HG03457 (cell line): Measurements from ENCODE around the gene SYPL1.

Experiments used
- ATAC-seq: cut with Tn5 transposase; IDR thresholded peaks from one replicate; pipeline ENCODE4 v1.9.1; 2021; ENCODE audit warnings: moderate number of reproducible peaks; ENCODE audit not compliant: unreplicated experiment

The SYPL1 gene

DNA sequence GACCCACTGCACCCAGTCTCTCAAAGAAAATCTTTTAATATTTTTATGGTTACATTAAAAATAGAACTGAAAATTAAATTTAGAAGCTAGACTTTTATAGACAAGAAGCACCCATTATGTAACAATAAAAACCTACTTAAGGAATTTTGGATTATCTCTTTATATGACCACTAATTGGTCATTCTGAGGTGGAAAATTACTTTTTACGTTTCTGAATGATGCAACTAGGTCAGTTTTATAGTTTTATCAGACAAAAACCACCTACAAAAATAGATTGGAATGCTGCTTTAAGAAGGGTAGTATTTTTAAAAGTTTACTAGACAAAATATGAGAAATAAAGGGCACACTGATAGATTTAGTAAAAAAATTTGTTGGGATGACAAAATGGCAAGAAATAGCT lies 16.5 kb downstream of the SYPL1 start:
- no peak for ATAC-seq

DNA sequence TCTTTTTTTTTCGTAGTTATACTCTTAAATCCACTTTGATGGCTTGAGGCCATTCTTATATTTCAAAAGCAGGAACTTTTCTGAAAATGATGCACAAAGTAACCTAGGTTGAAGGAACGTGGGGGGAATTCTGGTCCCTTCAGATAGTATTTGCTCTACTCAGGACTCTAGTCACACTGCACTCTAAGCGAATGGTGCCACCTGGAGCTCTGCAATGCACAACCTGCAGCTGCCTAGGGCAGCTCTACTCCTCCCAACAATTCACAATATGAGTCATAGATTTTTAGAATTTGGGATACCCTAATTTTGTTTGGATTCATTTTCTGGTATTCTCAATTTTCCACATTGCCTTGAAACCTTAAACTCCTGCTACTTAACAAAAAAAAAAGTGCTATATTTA lies 17.3 kb downstream of the SYPL1 start:
- no peak for ATAC-seq

GRCh38 chr7:106092204-106092603 lies 19.9 kb downstream of the SYPL1 start:
- no peak for ATAC-seq

- peak; percentile 90 for ATAC-seq
These were observed 22.5 kb downstream of the SYPL1 start for GRCh38 chr7:106089647-106090046.

- ATAC-seq = no peak
These were observed 24.1 kb downstream of the SYPL1 start for GRCh38 chr7:106088014-106088413.

- no peak for ATAC-seq
These were observed 26.1 kb downstream of the SYPL1 start for GRCh38 chr7:106086062-106086461.

DNA sequence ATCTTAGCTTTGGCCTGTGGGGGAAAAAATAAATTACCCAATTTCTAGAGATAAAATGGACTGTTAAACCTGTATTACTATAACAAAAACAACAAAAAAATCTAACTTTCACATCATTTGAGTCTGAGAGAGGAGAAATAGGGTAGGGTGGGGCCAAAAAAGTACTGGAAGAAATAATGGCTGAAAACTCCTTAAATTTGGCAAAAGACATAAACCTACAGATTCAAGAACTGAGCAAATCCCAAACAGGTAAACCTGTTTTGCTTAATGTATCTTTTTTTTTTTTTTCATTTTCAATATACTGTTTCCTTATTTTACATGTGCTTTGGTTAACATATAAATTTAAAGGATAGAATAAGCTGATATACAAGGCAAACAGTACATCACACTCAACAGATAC lies 27.1 kb downstream of the SYPL1 start:
- ATAC-seq = no peak

DNA sequence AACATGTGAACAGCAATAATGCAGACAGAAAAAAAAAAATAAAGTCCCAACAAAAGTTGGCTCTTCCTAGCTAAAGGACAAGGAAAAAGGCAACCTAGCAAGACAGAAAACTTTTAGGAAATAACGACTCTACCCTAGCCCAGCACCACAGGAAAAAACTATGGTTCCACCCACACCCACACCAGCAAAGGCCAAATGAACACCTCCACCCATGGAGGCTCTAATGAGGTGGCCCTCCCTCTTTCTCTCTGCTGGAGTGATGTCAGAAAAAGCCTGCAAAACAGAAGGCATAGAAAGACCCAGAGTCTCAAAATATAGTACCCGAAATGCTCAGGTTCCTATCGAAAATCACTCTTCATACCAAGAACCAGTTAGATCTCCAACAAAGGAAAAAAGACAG lies 28.4 kb downstream of the SYPL1 start:
- no peak for ATAC-seq

GRCh38 chr7:106082087-106082854 lies 29.8 kb downstream of the SYPL1 start:
- no peak for ATAC-seq

GRCh38 chr7:106080300-106080987 lies 31.7 kb downstream of the SYPL1 start:
- ATAC-seq = no peak

GRCh38 chr7:106076537-106076936 lies 35.6 kb downstream of the SYPL1 start:
- no peak for ATAC-seq

DNA sequence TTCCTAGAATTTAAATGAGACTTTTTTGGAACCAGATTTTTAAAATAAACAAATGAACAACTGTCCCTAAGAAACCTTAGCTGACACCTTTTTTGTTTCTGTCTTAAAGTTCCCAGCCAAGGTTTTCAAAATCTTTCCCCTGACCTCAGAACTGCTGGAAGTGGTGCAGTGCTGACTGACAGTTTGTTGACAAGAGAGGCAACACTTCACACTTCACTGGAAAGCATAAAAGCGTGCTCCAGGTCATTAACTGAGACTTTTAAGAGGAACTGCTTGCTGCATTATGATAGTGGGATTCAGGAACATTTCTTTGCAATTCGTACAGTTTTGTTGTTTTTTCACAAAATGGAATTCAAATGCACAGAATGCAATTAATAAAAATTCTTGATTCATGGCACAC lies 36.2 kb downstream of the SYPL1 start:
- ATAC-seq = no peak

- no peak for ATAC-seq
These were observed 37.9 kb downstream of the SYPL1 start for GRCh38 chr7:106074257-106074656.

GRCh38 chr7:106073701-106074100 lies 38.4 kb downstream of the SYPL1 start:
- no peak for ATAC-seq

- ATAC-seq = no peak
These were observed 39.4 kb downstream of the SYPL1 start for GRCh38 chr7:106072715-106073091.

DNA sequence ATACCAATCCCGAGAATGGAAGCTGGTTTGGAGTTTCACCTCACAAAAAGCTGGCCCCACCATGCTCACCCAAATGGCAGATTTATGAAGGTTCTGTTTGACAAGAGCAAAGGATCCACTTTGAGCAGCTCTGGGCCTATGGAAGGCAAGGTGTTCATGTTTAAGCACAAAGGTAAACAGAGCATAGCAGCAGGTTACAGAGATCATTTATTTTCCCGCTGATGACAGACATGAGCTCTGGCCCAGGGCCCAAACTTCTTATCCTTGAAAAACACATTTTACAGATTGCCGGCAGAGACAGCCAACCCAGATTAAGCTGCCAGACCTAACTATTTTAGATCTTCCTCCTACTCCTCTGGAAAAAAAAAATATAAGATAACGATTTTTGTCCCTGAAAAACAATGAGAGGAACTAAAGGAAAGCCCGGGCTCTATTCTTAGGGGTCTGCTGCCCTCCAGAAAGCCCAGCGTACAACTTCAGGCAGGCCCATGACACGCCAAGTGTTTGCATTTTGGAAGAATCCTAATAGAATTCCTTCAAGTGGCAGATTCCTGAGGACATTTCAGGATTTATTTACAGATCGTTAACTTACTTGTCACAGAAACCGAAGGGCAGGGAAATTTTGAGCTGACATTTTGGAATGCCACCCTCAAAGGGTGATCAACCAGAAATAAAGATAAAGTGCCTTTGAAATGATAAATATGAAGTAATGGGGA lies 40.0 kb downstream of the SYPL1 start:
- no peak for ATAC-seq

DNA sequence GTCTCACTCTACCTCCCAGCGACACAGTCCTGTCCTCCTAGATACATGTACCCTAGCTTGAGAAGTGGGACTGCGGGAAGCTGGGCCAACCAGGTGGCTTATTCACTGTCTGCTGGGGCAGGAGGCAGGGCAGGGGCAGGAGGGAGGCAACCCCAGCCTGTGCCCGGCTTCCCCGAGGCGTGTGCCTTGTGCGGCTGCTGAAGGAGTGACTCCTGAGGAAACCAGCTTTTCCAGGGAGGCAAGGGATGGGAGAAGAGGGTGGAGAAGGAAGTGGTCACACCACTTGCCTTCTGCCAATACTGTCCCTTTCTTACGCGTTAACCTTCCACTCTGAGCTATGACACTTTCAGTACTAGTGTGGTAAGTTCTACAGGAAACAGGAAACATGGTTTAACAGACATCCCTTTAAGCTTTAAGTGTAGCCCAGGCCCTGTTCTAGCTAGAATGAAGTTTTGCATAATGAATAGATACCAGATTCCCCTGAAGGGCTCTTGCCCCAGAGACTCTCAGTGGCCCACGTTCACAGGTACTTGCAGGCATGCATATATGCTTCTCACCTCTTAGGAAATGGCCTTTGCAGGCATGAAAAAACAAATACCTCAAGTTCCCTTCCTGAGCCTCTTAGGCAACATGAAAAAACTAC lies 40.6 kb downstream of the SYPL1 start:
- peak; percentile 96 for ATAC-seq

DNA sequence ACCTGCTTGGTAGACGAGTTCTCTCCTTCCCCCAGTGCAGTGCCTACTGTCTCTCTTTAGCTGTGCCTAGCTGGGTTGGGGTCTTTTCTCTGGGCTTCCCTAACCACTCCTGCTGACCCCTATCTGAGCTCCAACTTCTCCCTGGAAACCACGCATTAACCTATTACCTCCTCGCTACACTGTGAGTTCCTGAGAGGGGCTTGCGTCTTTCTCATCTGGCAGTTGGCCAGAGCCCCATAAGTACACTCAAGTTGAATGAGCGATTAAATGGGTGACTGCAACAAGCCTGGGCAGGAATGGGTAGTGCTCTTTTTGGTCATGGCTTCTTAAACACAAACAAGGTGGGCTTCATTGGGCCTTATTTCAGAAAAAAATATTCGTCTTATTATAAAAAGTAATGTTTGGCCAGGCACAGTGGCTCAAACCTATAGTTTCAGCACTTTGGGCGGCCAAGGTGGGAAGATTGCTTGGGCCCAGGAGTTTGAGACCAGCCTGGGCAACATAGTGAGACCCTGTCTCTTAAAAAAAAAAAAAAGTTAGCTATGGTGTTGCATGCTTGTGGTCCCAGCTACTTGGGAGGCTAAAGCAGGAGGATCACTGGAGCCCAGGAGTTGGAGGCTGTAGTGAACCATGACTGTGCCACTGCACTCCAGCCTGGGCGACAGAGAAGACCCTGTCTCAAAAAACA lies 41.4 kb downstream of the SYPL1 start:
- no peak for ATAC-seq

- ATAC-seq = no peak
These were observed 41.9 kb downstream of the SYPL1 start for GRCh38 chr7:106070201-106070551.

DNA sequence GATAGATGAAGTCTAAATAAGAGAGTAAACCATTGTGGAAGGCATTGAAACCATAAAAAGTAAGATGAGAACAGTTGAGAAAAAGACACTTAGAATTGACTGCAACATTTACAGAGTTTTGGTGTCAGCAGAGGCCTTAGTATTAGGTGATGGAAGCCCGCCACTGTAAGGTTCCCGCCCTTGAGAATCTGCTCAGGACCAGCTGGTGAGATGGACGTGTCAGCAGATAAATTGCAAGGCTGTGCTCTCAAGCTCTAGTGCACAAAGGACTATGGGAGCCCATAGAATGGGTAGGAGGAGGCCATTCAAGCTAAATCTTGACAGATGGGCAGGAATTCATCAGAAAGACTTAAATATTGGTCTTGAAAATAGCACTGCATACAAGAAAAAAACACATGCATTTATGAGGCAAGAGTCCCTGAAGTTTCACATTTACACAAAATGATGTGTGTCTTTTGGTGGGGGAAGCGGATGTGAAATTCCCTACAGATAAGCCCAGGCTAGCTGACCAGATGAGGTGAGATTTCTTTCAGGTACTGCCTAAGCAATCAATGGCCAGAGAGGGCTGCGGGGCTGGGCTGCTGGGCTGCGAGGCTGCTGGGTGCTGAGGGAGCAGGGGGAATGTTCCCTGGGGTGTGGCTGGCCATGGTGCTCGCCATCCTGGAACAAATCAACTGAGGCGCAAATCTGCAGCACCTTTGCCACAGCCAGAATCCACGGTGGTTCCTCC lies 42.5 kb downstream of the SYPL1 start:
- no peak for ATAC-seq
